ENCODE data around the gene KCTD20.

The KCTD20 gene

GRCh38 chr6:36489426-36489825 lies 46.6 kb downstream of the KCTD20 start:
- peak overlapping the region; percentile 33 for H3K27ac ChIP-seq
- no peaks in the 10 kb centered on the region for H3K27me3 ChIP-seq
- no peak for TF ChIP-seq CTCF (IDR thresholded peaks at IDR 0.05)
- H3K36me3 ChIP-seq, result peaks cover 46% of the 10 kb centered on the region
- H3K4me1 ChIP-seq (ENCODE audit: control insufficient read depth in 1 of 2, insufficient read depth in 1 of 2, low read depth in 1 of 2, low read length in 1 of 2), result peaks cover 39 to 47% of the 10 kb centered on the region in 2 experiments
- no peaks in the 10 kb centered on the region for H3K9me3 ChIP-seq
- H3K4me3 ChIP-seq (ENCODE audit: low read depth in 1 of 2, low read length in 1 of 2), result no peak overlapping the region

GRCh38 chr6:36491378-36491965 lies 48.7 kb downstream of the KCTD20 start:
- Histone ChIP-seq H3K9me3 (no peaks in the 10 kb centered on the region), H3K4me3 (ENCODE audit: low read depth in 1 of 2, low read length in 1 of 2) (no peak overlapping the region), H3K27me3 (no peaks in the 10 kb centered on the region), H3K4me1 (ENCODE audit: control insufficient read depth in 1 of 2, insufficient read depth in 1 of 2, low read depth in 1 of 2, low read length in 1 of 2) (peaks cover 43 to 48% of the 10 kb centered on the region in 2 experiments), H3K27ac (peak overlapping the region; percentile 92), H3K36me3 (peaks cover 57% of the 10 kb centered on the region)
- no peak for TF ChIP-seq CTCF (IDR thresholded peaks at IDR 0.05)

GRCh38 chr6:36492092-36492491 lies 49.3 kb downstream of the KCTD20 start:
- no peak overlapping the region for H3K4me3 ChIP-seq (ENCODE audit: low read depth in 1 of 2, low read length in 1 of 2)
- no peaks in the 10 kb centered on the region for H3K9me3 ChIP-seq
- peaks cover 43 to 48% of the 10 kb centered on the region in 2 experiments for H3K4me1 ChIP-seq (ENCODE audit: control insufficient read depth in 1 of 2, insufficient read depth in 1 of 2, low read depth in 1 of 2, low read length in 1 of 2)
- H3K27ac ChIP-seq, result peak overlapping the region; percentile 92
- H3K27me3 ChIP-seq, result no peaks in the 10 kb centered on the region
- H3K36me3 ChIP-seq, result peaks cover 57% of the 10 kb centered on the region
- no peak for TF ChIP-seq CTCF (IDR thresholded peaks at IDR 0.05)

- peak overlapping the region; percentile 92 for H3K27ac ChIP-seq
- H3K4me1 ChIP-seq (ENCODE audit: control insufficient read depth in 1 of 2, insufficient read depth in 1 of 2, low read depth in 1 of 2, low read length in 1 of 2), result peaks cover 43 to 48% of the 10 kb centered on the region in 2 experiments
- H3K27me3 ChIP-seq, result no peaks in the 10 kb centered on the region
- peaks cover 58% of the 10 kb centered on the region for H3K36me3 ChIP-seq
- TF ChIP-seq CTCF (IDR thresholded peaks at IDR 0.05), result no peak
- peak overlapping the region; percentile 14 to 38 for H3K4me3 ChIP-seq (ENCODE audit: low read depth in 1 of 2, low read length in 1 of 2)
- no peaks in the 10 kb centered on the region for H3K9me3 ChIP-seq
Observed at GRCh38 chr6:36492621-36493020, 49.8 kb downstream of the KCTD20 start.

- Histone ChIP-seq H3K36me3 (peaks cover 56% of the 10 kb centered on the region), H3K9me3 (no peaks in the 10 kb centered on the region), H3K27me3 (no peaks in the 10 kb centered on the region), H3K4me3 (ENCODE audit: low read depth in 1 of 2, low read length in 1 of 2) (peak overlapping the region; percentile 38), H3K4me1 (ENCODE audit: control insufficient read depth in 1 of 2, insufficient read depth in 1 of 2, low read depth in 1 of 2, low read length in 1 of 2) (peaks cover 43 to 48% of the 10 kb centered on the region in 2 experiments), H3K27ac (peak overlapping the region; percentile 92)
- TF ChIP-seq CTCF (IDR thresholded peaks at IDR 0.05), result no peak
Observed at GRCh38 chr6:36493319-36493718, 50.5 kb downstream of the KCTD20 start.
